DND-41 (cell line): ENCODE data around the gene MACROD2.
"Not testable (repeated sequence)": the region's sequence is repeated elsewhere in the genome, so short reads cannot be mapped to it uniquely, and the experiment has no call there.

Experiments used
- ATAC-seq: fragments of 200-7000 bp; cut with Tn5 transposase; 3 replicates; pipeline ENCODE4 v1.9.1; 2021; ENCODE audit warnings: low read depth; ENCODE audit not compliant: insufficient read depth
- DNase-seq: peaks from one replicate; pipeline ENCODE4 v3.0.0-alpha.2; 2020
- H2AFZ ChIP-seq: 2 replicates; pipeline ENCODE4 v1.6.0; 2012; ENCODE audit warnings: low read depth, low read length
- H3K27ac ChIP-seq: 2 replicates; pipeline ENCODE4 v1.5.1; 2012; ENCODE audit warnings: low read length, inconsistent platforms
- H3K27me3 ChIP-seq: fragments of 200-600 bp; sonication (generic); 2 replicates; pipeline ENCODE4 v1.6.0; 2012; ENCODE audit warnings: low read length, mild to moderate bottlenecking, inconsistent platforms; ENCODE audit not compliant: insufficient read depth, poor library complexity
- H3K36me3 ChIP-seq: 2 replicates; pipeline ENCODE4 v1.5.1; 2012; ENCODE audit warnings: low read length, inconsistent platforms; ENCODE audit not compliant: insufficient read depth
- H3K4me1 ChIP-seq: 2 replicates; pipeline ENCODE4 v1.5.1; 2012; ENCODE audit warnings: mild to moderate bottlenecking, low read length; ENCODE audit not compliant: insufficient read depth
- H3K4me2 ChIP-seq: 2 replicates; pipeline ENCODE4 v1.6.0; 2012; ENCODE audit warnings: mild to moderate bottlenecking, moderate library complexity, low read length, inconsistent platforms; ENCODE audit not compliant: insufficient read depth
- H3K4me3 ChIP-seq, 2 experiments: fragments of 200-600 bp in 1 of 2; shearing (Covaris generic) in 1 of 2; 2 replicates each; pipeline ENCODE4 v1.5.1; 2012 to 2016; ENCODE audit warnings: inconsistent platforms in 2 of 2, low read length in 2 of 2, mild to moderate bottlenecking in 2 of 2, low read depth in 1 of 2, moderate library complexity in 1 of 2
- H3K79me2 ChIP-seq: 2 replicates; pipeline ENCODE4 v1.6.0; 2012; ENCODE audit warnings: low read length, inconsistent platforms; ENCODE audit not compliant: insufficient read depth
- H3K9ac ChIP-seq: 2 replicates; pipeline ENCODE4 v1.6.0; 2012; ENCODE audit warnings: low read depth, mild to moderate bottlenecking, inconsistent platforms, low read length, moderate library complexity
- H3K9me3 ChIP-seq: 2 replicates; pipeline ENCODE4 v1.5.1; 2012; ENCODE audit warnings: low read length, moderate library complexity, mild to moderate bottlenecking, inconsistent platforms; ENCODE audit not compliant: insufficient read depth, severe bottlenecking
- H4K20me1 ChIP-seq: 2 replicates; pipeline ENCODE4 v1.6.0; 2012; ENCODE audit warnings: low read length; ENCODE audit not compliant: insufficient read depth
- EZH2 ChIP-seq: IDR thresholded peaks from 3 replicates; pipeline ENCODE4 v1.6.1; 2012; ENCODE audit warnings: borderline replicate concordance, low read depth, mild to moderate bottlenecking, moderate library complexity, low read length, inconsistent platforms; ENCODE audit not compliant: severe bottlenecking
- TF ChIP-seq, protein P1 (sequence below): IDR thresholded peaks from 2 replicates; pipeline ENCODE4 v1.5.1; 2012; ENCODE audit warnings: borderline replicate concordance, low read length, moderate library complexity, mild to moderate bottlenecking; ENCODE audit not compliant: poor library complexity, severe bottlenecking; ENCODE audit errors: extremely low read depth

Gene MACROD2

DNA sequence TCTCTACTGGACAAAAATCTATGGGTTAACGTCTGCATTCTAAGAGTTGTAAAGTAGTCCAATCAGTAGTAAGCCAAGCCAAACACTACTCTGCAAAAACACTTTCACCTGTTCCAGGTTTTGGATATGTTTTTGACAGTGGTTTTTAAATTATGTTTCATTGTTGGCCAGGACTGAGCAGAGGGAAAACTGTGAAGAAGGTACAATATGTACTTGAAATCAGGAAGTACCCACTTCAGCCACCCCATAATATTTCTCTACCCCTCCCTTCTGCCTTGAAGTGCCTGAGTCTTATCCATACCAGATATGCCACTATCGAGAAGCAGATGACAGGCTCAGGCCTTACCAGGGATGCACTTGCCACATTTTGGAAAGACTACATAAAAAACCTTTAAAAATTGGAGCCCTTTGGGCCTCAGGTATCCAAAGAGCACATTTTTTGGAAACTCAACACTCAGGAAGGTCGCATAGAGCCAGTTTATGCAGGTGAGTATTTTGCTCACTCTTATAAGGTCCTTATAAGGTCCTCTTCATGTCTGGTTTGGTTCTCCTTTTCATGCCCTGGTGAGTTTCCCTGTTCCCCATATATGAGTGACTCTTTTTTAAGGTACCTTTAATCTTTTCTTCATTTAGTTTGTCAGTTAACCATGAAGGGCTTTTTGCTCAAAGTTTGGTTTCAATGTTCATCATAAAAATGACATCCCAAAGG is 1201.4 kb downstream of the MACROD2 start:
- no peak overlapping the region for H3K9ac ChIP-seq
- H3K27ac ChIP-seq = no peak overlapping the region
- no peak overlapping the region for H3K4me3 ChIP-seq
- ATAC-seq = 0 out of 3 replicates have a peak, but pooled peaks have one; percentile 27
- no peaks in the 10 kb centered on the region for H3K4me1 ChIP-seq
- no peaks in the 10 kb centered on the region for H3K9me3 ChIP-seq
- H3K36me3 ChIP-seq = no peaks in the 10 kb centered on the region
- no peak overlapping the region for H3K4me2 ChIP-seq
- no peak for TF ChIP-seq EZH2
- TF ChIP-seq, protein P1, sequence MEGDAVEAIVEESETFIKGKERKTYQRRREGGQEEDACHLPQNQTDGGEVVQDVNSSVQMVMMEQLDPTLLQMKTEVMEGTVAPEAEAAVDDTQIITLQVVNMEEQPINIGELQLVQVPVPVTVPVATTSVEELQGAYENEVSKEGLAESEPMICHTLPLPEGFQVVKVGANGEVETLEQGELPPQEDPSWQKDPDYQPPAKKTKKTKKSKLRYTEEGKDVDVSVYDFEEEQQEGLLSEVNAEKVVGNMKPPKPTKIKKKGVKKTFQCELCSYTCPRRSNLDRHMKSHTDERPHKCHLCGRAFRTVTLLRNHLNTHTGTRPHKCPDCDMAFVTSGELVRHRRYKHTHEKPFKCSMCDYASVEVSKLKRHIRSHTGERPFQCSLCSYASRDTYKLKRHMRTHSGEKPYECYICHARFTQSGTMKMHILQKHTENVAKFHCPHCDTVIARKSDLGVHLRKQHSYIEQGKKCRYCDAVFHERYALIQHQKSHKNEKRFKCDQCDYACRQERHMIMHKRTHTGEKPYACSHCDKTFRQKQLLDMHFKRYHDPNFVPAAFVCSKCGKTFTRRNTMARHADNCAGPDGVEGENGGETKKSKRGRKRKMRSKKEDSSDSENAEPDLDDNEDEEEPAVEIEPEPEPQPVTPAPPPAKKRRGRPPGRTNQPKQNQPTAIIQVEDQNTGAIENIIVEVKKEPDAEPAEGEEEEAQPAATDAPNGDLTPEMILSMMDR = no peak
- DNase-seq = no peak
- no peaks in the 10 kb centered on the region for H3K27me3 ChIP-seq
- no peaks in the 10 kb centered on the region for H3K79me2 ChIP-seq
- H4K20me1 ChIP-seq = no peaks in the 10 kb centered on the region
- H2AFZ ChIP-seq = no peak overlapping the region

DNA sequence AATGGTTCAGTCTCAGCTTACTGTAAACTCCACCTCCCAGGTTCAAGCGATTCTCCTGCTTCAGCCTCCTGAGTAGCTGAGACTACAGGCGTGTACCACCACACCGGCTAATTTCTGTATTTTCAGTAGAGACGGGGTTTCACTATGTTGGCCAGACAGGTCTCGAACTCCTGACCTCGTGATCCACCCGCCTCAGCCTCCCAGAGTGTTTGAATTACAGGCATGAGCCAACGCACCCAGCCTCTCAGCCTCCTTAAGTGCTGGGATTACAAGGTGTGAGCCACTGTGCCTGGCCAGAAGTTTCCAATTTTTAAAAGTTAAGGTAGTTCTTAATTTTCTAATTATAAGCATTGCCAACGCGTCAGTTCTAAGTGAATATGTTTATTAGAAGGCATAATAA is 1202.7 kb downstream of the MACROD2 start:
- not testable (repeated sequence) for H3K4me2 ChIP-seq, H3K27ac ChIP-seq, H3K4me1 ChIP-seq, H3K36me3 ChIP-seq, H4K20me1 ChIP-seq, DNase-seq, ATAC-seq, H3K9me3 ChIP-seq, H3K27me3 ChIP-seq, H3K79me2 ChIP-seq, H2AFZ ChIP-seq, H3K9ac ChIP-seq, H3K4me3 ChIP-seq

DNA sequence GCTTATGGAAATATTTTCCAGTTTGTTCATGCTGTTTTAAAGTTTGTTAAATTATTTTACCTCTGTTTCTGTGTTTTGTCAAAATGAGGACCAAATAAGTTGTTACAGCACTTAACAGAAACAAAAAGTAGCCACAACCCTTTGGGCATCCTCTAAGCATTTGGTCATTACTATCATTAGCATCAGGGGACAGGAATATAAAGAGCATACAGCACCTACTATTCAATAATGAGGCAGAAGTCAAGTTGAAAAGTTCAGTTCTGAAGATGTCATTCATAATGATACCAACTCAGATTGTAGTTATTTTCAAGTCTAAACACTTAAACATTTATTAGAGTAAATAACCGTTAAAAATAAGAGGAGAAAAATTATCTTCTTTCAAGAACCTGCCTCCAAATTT is 1204.4 kb downstream of the MACROD2 start:
- H3K79me2 ChIP-seq = no peaks in the 10 kb centered on the region
- no peak overlapping the region for H3K4me3 ChIP-seq
- ATAC-seq = no peak
- H3K4me2 ChIP-seq = no peak overlapping the region
- no peaks in the 10 kb centered on the region for H3K9me3 ChIP-seq
- H3K36me3 ChIP-seq = no peaks in the 10 kb centered on the region
- no peak overlapping the region for H3K27ac ChIP-seq
- H2AFZ ChIP-seq = no peak overlapping the region
- H4K20me1 ChIP-seq = no peaks in the 10 kb centered on the region
- no peaks in the 10 kb centered on the region for H3K27me3 ChIP-seq
- no peak for DNase-seq
- TF ChIP-seq EZH2 = no peak
- TF ChIP-seq, protein P1 = no peak
- no peak overlapping the region for H3K9ac ChIP-seq
- H3K4me1 ChIP-seq = no peaks in the 10 kb centered on the region

DNA sequence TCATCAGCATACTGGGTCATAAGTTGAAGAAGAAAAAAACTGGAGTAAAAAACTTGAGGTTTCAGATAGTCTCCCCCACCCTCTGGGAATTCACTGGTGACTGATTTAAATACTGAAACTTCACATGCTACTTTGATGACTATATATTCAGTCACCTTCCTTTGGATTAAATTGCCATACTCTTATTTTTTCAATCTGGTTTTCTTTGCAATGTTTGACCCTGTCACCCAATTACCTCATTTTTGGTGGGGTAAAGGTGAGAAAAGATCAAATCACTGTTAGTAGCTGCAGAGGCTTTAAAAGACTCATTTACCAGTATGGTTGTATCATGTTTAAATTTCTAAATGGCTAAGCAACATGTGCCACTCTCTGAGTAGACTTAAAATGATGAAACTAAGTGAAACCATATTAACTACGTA is 1204.8 kb downstream of the MACROD2 start:
- TF ChIP-seq, protein P1 = no peak
- no peak for TF ChIP-seq EZH2
- no peaks in the 10 kb centered on the region for H3K36me3 ChIP-seq
- no peaks in the 10 kb centered on the region for H3K4me1 ChIP-seq
- no peak for ATAC-seq
- no peak overlapping the region for H3K27ac ChIP-seq
- H3K9ac ChIP-seq = no peak overlapping the region
- no peak for DNase-seq
- H3K9me3 ChIP-seq = no peaks in the 10 kb centered on the region
- no peaks in the 10 kb centered on the region for H3K79me2 ChIP-seq
- no peaks in the 10 kb centered on the region for H3K27me3 ChIP-seq
- H3K4me2 ChIP-seq = no peak overlapping the region
- H3K4me3 ChIP-seq = no peak overlapping the region
- H2AFZ ChIP-seq = no peak overlapping the region
- no peaks in the 10 kb centered on the region for H4K20me1 ChIP-seq
